ENCODE data around the gene NECTIN1. TPM values are rescaled to one million over a fixed set of nuclear protein-coding genes. Genes with fewer than 3 reads are reported as not detected.

NECTIN1 gene
- total RNA-seq, 3 donors from 2014 or later, result 19.6 to 48.9 (median 45.1) TPM

- Histone ChIP-seq H3K4me3 (no peak overlapping the region), H3K36me3 (ENCODE audit: low read depth) (no peaks in the 10 kb centered on the region), H3K9me3 (no peaks in the 10 kb centered on the region), H3K4me1 (ENCODE audit: low read depth) (no peaks in the 10 kb centered on the region)
- intact Hi-C loops (cut with DNase I, micrococcal nuclease), result loop anchor here (5.0 to 10.0 kb wide), 4 partner anchors 58 to 438 kb away; partner anchors contain the start of gene NECTIN1 (in 1 of the 2)
- ATAC-seq, result no peak
- TF ChIP-seq CTCF (IDR thresholded peaks at IDR 0.05), result no peak
- DNase-seq, result no peak
Observed at GRCh38 chr11:119669487-119669886, 59.5 kb downstream of the NECTIN1 start.

- no peaks in the 10 kb centered on the region for H3K9me3 ChIP-seq
- TF ChIP-seq CTCF (IDR thresholded peaks at IDR 0.05), result no peak
- no peak for DNase-seq
- no peak for ATAC-seq
- intact Hi-C loops (cut with DNase I, micrococcal nuclease), result loop anchor here (5.0 to 10.0 kb wide), 4 partner anchors 59 to 439 kb away; partner anchors contain the start of gene NECTIN1 (in 1 of the 2)
- H3K4me3 ChIP-seq, result no peak overlapping the region
- H3K4me1 ChIP-seq (ENCODE audit: low read depth), result peaks cover 4% of the 10 kb centered on the region
- H3K36me3 ChIP-seq (ENCODE audit: low read depth), result no peaks in the 10 kb centered on the region
Observed at GRCh38 chr11:119668676-119669075, 60.3 kb downstream of the NECTIN1 start.

- H3K4me1 ChIP-seq (ENCODE audit: low read depth), result peaks cover 4% of the 10 kb centered on the region
- peak; percentile 68 to 87 (median 83) for DNase-seq
- H3K4me3 ChIP-seq, result no peak overlapping the region
- intact Hi-C loops (cut with DNase I, micrococcal nuclease), result loop anchor here (2.0 to 10.0 kb wide), 5 partner anchors 61 to 442 kb away; partner anchors contain the start of gene NECTIN1 (in 1 of the 2)
- no peaks in the 10 kb centered on the region for H3K36me3 ChIP-seq (ENCODE audit: low read depth)
- TF ChIP-seq CTCF (IDR thresholded peaks at IDR 0.05), result peak; percentile 74
- no peaks in the 10 kb centered on the region for H3K9me3 ChIP-seq
- peak; percentile 89 for ATAC-seq
Observed at GRCh38 chr11:119666463-119667131, 62.4 kb downstream of the NECTIN1 start.

GRCh38 chr11:119666061-119666460 lies 62.9 kb downstream of the NECTIN1 start:
- DNase-seq, result no peak

GRCh38 chr11:119664701-119665420 lies 64.1 kb downstream of the NECTIN1 start:
- no peak for ATAC-seq
- Histone ChIP-seq H3K9me3 (no peaks in the 10 kb centered on the region), H3K4me1 (ENCODE audit: low read depth) (peaks cover 4% of the 10 kb centered on the region), H3K4me3 (no peak overlapping the region), H3K36me3 (ENCODE audit: low read depth) (no peaks in the 10 kb centered on the region)
- intact Hi-C loops (cut with DNase I, micrococcal nuclease), result loop anchor here (5.0 to 10.0 kb wide), 4 partner anchors 60 to 442 kb away; partner anchors contain the start of gene NECTIN1 (in 1 of the 2)
- DNase-seq, result no peak
- no peak for TF ChIP-seq CTCF (IDR thresholded peaks at IDR 0.05)

More at GRCh38 chr11:119666061-119666460, 62.9 kb downstream of the NECTIN1 start:
- H3K9me3 ChIP-seq, result no peaks in the 10 kb centered on the region
- intact Hi-C loops (cut with DNase I, micrococcal nuclease), result loop anchor here (2.0 to 10.0 kb wide), 5 partner anchors 61 to 443 kb away; partner anchors contain the start of gene NECTIN1 (in 1 of the 2)
- no peak for ATAC-seq
- no peak overlapping the region for H3K4me3 ChIP-seq
- H3K4me1 ChIP-seq (ENCODE audit: low read depth), result peaks cover 4% of the 10 kb centered on the region
- TF ChIP-seq CTCF (IDR thresholded peaks at IDR 0.05), result no peak
- no peaks in the 10 kb centered on the region for H3K36me3 ChIP-seq (ENCODE audit: low read depth)
